NOMO-1 treated with DMSO at 0.1 percent for 48 hours (cell line): Measurements from ENCODE around the gene CALM1.
"Not testable (repeated sequence)": the region's sequence is repeated elsewhere in the genome, so short reads cannot be mapped to it uniquely, and the experiment has no call there.

Experiments
- DNase-seq: peaks from one replicate; lab custom pipeline; 2025; ENCODE audit not compliant: unreplicated experiment; lab: John Stamatoyannopoulos, UW

Gene CALM1

GRCh38 chr14:90383126-90383730 is 13.6 kb upstream of the CALM1 start:
- DNase-seq: peak; percentile 99

- peak; percentile 74 for DNase-seq
Measured at GRCh38 chr14:90383731-90384542, 12.9 kb upstream of the CALM1 start.

- peak; percentile 21 for DNase-seq
Measured at GRCh38 chr14:90384543-90384911, 12.3 kb upstream of the CALM1 start.

- no peak for DNase-seq
Measured at GRCh38 chr14:90386321-90386720, 10.5 kb upstream of the CALM1 start.

DNA sequence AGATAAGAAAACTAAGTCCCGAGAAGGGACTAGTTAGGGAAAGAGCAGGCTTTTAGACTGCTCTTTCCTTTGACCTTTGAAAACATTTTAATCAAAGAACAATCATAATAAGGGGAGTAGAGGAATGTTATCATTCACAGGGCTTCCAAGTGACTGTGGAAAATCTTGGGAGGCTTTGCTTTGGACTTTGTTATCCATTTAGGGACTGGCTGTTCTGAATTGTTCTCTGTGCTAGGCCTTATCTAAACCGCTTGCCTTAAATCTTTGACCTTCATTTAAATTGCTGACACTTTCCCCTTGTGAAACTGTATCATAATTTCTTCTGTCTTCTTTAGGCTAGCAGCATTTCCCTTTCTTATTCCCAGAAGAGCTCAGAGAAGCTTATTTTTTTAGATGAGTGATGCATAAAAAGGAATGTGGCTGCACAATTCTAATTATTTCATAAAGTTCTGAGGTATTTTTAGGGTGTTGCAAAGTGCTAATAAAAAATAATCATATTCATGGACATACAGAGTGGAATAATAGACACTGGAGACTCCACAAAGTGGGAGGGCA is 9.5 kb upstream of the CALM1 start:
- no peak for DNase-seq

GRCh38 chr14:90388437-90388836 is 8.4 kb upstream of the CALM1 start:
- no peak for DNase-seq

GRCh38 chr14:90388982-90389381 is 7.8 kb upstream of the CALM1 start:
- DNase-seq: no peak

DNA sequence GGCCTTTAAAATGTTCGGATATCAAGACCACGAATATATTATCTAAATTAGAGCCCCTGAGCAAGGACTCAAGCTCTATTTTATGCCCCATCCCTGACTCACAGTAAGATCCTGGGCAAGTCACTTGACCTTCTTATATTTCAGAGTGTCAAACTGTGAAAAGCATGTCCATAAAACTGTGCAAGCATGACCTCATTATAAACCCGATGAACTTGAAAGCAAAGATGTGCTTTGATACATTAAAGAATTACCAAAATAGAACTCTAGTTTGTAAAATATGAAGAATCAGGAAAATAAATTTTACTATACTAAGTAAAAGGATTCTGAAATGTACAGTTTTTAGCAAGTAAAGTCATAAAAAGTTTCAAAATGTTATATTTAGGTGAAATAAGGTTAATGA is 2.9 kb upstream of the CALM1 start:
- no peak for DNase-seq

GRCh38 chr14:90394782-90395181 is 2.0 kb upstream of the CALM1 start:
- DNase-seq: not testable (repeated sequence)

GRCh38 chr14:90397425-90398314 is 841 bp downstream of the CALM1 start:
- DNase-seq: peak; percentile 56

- DNase-seq: peak; percentile 59
Measured at GRCh38 chr14:90398315-90398839, 1.5 kb downstream of the CALM1 start.

DNA sequence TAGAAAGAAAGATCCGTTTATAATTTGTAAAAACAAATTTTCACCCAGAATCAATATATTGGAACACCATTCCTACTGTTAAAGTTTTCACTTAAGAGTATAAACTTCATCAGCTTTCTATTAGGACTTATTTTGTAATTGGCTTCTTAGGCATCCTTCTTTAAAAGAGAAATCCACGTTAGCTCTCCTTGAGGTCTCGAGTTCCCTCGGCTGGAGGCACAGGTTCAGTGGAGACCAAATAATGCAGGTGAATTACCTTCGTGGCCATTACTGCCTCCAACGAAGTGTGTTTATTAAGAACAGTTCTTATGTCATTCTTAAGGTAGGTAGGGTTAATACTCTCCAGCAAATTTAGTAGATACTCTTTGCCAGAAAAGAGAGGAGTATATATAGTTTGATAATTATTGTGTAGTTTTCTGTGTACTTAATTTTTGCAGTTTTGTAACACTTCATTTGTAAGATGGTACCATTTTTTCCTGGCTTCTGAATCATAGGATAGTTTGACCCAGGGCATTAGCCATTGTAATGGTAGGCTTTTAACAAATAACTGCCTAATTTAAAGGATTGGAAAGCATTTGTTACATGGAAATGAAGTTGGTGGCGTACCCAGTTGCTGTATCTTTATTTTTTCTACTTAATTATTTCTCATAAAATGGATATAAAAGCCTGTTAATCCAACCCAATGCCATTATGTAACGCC is 2.2 kb downstream of the CALM1 start:
- DNase-seq: no peak

DNA sequence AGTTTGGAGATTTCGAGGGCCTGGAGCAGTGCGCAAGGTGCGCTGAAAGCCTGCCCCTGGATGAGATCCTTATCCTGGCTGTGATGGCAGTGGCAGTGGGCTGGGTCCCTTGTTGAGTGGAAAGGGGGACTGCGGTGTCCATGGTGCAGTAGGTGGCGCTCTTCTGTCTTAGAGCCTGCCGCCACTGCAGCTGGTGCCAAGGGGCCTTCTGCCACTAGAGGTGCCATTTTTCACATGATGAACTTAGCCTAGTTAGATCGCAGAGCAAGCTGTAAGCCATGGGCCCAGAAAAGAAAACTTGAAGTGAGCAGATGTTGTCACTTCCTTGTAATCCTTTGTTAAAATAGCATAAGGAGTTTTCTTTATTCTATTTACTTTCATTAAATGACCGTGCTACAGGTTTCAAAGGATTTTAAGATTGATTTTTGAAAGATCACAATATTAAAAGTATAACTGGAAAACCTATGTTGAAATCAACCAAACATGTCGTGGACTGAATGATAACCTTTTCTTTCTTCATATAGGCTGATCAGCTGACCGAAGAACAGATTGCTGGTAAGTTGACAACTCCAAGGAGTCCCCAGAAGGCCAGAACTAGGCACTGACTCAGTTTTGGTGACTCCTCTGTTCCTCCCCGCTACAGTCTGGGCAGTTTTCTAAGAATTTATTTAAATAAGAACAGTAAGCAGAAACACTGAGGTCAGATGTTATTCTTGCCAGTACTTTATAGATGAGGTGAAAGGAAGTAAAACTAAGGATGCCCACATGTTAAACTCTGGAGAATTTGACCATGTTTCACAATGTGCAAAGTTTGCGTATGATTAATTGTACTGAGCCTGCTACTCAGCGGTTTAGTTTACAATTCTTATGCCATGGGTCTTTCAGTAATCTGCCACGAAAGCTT is 3.0 kb downstream of the CALM1 start:
- peak; percentile 95 for DNase-seq

DNA sequence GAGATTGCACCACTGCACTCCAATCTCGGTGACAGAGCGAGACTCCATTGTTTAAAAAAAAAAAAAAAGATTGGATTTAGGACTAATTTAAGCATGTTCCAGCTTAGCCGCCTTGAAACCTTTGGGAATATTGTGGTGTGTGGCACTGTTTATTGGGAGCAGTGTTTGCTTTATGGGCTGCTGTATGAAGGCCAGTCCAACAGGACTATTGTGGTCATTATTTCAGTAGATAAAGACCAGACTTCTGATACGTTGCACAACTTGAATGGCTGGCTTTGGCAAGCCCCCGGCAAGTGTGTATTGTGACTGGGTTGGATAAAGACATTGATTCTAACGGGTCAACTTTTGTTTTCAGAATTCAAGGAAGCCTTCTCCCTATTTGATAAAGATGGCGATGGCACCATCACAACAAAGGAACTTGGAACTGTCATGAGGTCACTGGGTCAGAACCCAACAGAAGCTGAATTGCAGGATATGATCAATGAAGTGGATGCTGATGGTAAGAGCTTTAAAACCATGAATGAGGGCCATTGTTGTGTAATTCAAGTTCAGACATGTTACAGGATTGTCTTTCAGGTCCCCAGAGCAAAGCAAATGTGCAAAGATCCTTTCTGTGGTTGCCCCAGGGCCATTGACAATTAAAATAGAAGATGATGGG is 4.2 kb downstream of the CALM1 start:
- DNase-seq: no peak

GRCh38 chr14:90402016-90402415 is 5.2 kb downstream of the CALM1 start:
- no peak for DNase-seq

- no peak for DNase-seq
Measured at GRCh38 chr14:90403065-90403464, 6.2 kb downstream of the CALM1 start.

- no peak for DNase-seq
Measured at GRCh38 chr14:90405101-90405500, 8.3 kb downstream of the CALM1 start.

DNA sequence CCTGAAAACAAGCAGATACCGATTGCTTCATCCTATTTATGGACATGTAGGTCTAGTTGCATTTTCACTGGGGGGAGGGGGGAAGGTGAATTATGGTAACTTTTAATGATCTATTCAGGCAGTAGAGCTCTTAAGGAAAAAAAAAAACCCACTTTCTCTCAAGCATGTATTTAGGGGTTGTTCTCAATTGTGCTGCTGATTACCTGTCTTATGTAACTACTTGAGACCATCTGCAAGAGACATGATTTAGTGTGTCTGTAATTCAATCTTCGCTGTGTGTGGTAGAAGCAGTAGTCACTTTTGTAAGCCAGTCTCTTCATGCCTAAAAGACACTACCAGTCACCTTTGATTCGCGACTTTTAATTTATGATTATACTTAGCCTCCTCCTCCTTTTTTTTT is 8.9 kb downstream of the CALM1 start:
- no peak for DNase-seq

DNA sequence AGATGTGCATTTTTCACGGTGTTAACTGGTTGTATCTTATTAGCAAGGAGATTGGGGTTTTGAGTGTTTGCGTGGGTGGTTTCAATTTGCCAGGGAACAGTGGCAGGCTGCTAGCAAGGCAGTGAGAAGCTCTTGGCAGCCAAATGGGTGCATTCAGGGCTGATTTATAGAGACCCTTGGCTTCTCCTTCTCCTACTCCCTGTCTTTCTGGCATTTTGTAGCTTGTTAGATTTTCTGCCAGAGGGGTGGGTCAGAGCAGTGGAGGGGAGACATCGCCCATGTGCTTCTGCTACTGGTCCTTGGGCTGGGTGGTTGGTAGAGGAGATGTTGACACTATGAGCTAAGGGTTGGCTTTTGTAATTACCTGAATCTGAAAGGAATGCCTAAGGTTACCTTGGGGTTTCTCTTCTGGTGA is 9.6 kb downstream of the CALM1 start:
- DNase-seq: no peak
